Fibroblast of skin of right quadriceps (primary cell): ENCODE data around the gene MRGPRD.

Experiments
- DNase-seq: peaks from one replicate; pipeline ENCODE4 v3.0.0-alpha.2; 2013

The MRGPRD gene, protein sequence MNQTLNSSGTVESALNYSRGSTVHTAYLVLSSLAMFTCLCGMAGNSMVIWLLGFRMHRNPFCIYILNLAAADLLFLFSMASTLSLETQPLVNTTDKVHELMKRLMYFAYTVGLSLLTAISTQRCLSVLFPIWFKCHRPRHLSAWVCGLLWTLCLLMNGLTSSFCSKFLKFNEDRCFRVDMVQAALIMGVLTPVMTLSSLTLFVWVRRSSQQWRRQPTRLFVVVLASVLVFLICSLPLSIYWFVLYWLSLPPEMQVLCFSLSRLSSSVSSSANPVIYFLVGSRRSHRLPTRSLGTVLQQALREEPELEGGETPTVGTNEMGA

DNA sequence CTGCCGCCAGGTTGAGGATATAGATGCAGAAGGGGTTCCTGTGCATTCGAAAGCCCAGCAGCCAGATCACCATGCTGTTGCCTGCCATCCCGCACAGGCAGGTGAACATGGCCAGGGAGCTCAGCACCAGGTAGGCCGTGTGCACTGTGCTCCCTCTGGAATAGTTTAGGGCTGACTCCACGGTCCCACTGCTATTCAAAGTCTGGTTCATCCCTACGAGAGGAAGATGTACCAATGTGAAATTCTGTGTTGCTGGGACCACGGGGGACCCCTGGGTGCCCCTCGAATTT, at the start of gene MRGPRD:
Gene MRGPRD (minus strand): TSS at position 211 of the 290 bp plus-strand sequence. CDS start 0 bp downstream, at position 211.
- no peak for DNase-seq

DNA sequence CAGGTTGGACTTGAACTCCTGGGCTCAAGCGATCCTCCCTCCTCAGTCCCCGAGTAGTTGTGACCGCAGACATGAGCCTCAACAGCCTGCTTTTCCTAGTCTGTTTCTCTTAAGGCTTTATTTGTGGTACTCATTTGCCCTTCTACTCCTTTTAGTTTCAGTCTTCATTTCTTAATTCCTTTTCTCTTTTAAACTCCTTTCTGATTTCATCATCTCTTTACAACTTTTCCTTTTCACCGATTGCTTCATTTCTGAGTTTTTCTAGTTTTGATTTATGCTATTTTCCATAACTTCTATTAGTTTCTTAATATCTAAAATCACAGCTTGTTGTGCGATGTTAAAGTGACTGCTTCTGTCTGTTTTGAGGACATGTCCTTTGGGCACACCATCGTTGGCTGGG, 49.5 kb upstream of the MRGPRD start:
- no peak for DNase-seq

GRCh38 chr11:69027704-69028372, 47.1 kb upstream of the MRGPRD start:
- DNase-seq: no peak

GRCh38 chr11:69024509-69024908, 43.7 kb upstream of the MRGPRD start:
- no peak for DNase-seq

- DNase-seq: no peak
Measured at GRCh38 chr11:69022260-69022659, 41.5 kb upstream of the MRGPRD start.

GRCh38 chr11:69018924-69019323, 38.1 kb upstream of the MRGPRD start:
- peak; percentile 43 for DNase-seq

- no peak for DNase-seq
Measured at GRCh38 chr11:69017951-69018350, 37.2 kb upstream of the MRGPRD start.

- no peak for DNase-seq
Measured at GRCh38 chr11:69014898-69015549, 34.2 kb upstream of the MRGPRD start.

DNA sequence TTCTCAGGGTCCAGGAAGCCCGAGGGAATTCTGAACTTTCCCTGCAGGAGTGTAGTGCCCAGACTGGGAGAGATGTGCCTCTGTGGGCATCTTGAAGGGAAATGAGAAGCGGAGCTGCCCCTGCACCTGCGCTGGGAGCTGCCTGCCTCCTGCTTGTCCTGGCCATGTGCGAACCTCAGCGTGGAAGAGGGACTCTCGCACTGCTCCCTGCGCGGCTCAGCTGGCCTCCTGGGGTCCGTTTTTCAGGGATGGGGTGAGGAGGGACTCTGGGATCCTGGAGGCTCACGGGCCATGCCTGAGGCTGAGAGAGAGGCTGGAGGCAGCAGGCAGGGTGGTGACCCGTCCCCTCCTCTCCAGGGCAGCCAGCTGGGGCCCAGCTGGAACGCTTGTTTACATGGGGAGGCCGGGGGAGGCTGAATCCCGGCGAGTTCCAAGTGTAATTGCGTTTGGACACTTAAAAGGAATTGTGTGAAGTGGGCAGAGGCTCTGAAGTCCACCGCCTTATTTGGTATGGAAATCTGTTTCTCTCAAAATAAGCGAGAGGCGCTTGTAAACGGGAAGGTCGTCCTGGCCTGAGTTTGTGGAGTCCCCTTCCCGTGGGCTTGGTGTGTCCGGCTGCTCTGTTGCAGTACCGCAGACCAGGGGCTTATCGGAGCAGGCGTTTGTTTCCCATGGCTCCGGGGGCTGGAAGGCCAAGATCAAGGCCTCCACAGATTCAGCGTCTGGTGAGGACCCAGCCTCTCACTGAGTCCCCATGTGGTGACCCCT, 33.5 kb upstream of the MRGPRD start:
- no peak for DNase-seq

- peak; percentile 94 for DNase-seq
Measured at GRCh38 chr11:69013009-69013951, 32.5 kb upstream of the MRGPRD start, which contains the start of gene MRGPRF. Gene MRGPRF, minus strand, starts transcription at chr11:69013246. Its CDS starts 3,345 bp downstream, at chr11:69009901.

GRCh38 chr11:69012092-69013008, 31.6 kb upstream of the MRGPRD start:
- DNase-seq: peak; percentile 32

DNA sequence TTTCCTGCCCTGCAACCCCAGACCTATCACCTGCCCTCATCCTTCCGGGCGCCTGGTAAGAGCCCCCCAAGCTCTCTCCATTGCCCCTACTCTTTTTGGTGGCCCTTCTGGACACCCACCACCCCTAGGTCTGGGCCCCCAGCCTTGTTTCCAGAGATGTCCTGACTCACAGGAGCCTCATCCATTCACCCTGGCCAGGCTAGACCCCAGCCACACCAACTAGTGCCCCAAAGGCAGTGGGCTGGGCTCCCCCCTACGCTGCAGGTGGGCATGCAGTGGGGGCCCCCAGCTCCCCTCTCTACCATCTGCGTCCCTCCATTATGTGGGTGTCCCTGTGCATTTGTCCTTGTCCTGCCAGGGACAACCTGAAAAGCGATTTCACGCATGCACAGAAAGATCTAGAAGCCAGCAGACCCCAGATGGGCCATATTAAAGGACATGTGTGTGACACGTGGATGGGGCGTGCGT, 30.9 kb upstream of the MRGPRD start:
- peak; percentile 8 for DNase-seq

GRCh38 chr11:69010964-69011623, 30.3 kb upstream of the MRGPRD start:
- peak; percentile 84 for DNase-seq

- no peak for DNase-seq
Measured at GRCh38 chr11:69010361-69010891, 29.6 kb upstream of the MRGPRD start.

- DNase-seq: no peak
Measured at GRCh38 chr11:69009441-69010211, 28.8 kb upstream of the MRGPRD start.

DNA sequence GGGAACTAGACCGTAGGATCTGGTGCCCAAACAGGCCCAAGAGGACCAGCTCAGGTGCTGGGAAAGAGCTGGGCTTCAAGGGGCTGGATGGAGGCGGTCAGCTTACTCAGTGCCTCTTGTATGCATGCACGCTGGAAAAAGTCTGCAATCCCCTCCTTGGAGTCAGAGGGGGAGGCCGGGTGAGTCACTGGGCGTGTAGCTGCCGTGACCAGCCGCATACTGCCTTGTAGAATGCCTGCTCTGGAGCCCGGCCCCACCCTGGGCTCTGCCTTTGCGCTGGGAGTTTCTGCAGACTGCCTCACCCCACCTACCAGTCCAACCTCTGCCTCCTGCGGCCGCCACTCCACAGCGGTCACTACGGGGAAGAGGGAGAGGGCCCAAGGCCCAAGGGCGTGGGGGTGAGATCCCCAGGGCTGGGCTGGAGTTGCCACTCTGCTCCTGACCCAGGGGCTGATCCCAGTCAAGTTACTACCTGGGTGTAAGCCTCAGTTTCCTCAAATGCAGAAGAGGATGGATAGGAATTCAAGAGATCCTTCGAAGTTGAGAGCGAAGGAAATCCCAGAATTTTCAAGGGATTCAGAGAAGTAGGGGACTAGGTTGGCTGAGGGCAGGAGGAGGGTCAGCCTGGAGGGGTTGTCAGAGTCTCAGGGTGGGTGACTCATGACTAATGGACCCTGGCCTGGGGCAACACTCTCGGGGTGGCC, 28.1 kb upstream of the MRGPRD start:
- DNase-seq: peak; percentile 94

DNA sequence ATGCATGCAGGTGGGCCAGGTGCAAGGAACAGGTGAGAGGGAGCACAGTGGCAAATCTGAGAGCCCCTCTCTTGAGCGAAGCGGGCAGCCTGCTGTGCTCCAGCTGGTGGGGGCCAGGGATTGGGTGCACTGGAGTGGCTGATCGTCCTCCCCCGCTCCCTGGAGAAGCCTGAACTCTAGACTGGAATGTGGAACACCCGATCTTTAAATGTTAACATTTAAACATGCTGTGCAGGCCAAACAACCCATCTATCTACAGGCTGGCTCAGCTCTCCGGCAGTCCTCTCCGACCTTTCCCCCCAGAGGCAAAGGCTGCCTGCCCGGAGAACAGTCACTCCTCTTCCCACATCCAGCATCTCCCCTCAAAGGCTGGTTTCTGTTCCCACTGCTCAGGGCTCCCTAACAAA, 27.2 kb upstream of the MRGPRD start:
- peak; percentile 12 for DNase-seq

- DNase-seq: no peak
Measured at GRCh38 chr11:69006816-69007215, 26.0 kb upstream of the MRGPRD start.
